RPMI8226 (cell line): ENCODE results near the gene LIMS1.
"Not testable (repeated sequence)": the region's sequence is repeated elsewhere in the genome, so short reads cannot be mapped to it uniquely, and the experiment has no call there.

Source experiments
- DNase-seq: peaks from one replicate; pipeline ENCODE4 v3.0.0-alpha.2; 2015

The LIMS1 gene

GRCh38 chr2:108637304-108637669 lies 103.0 kb downstream of the LIMS1 start:
- DNase-seq: no peak

- DNase-seq: no peak
Measured at GRCh38 chr2:108640731-108641130, 106.5 kb downstream of the LIMS1 start.

GRCh38 chr2:108641756-108642155 lies 107.5 kb downstream of the LIMS1 start:
- DNase-seq: no peak

- no peak for DNase-seq
Measured at GRCh38 chr2:108643261-108643849, 109.1 kb downstream of the LIMS1 start.

GRCh38 chr2:108643862-108644261 lies 109.6 kb downstream of the LIMS1 start:
- not testable (repeated sequence) for DNase-seq

- not testable (repeated sequence) for DNase-seq
Measured at GRCh38 chr2:108644446-108644845, 110.2 kb downstream of the LIMS1 start.

GRCh38 chr2:108648796-108649195 lies 114.5 kb downstream of the LIMS1 start:
- not testable (repeated sequence) for DNase-seq

- not testable (repeated sequence) for DNase-seq
Measured at GRCh38 chr2:108650465-108650864, 116.2 kb downstream of the LIMS1 start.

- not testable (repeated sequence) for DNase-seq
Measured at GRCh38 chr2:108651468-108651867, 117.2 kb downstream of the LIMS1 start.

GRCh38 chr2:108652187-108652931 lies 118.1 kb downstream of the LIMS1 start:
- not testable (repeated sequence) for DNase-seq

- not testable (repeated sequence) for DNase-seq
Measured at GRCh38 chr2:108653425-108653824, 119.2 kb downstream of the LIMS1 start.

GRCh38 chr2:108653849-108654248 lies 119.6 kb downstream of the LIMS1 start:
- not testable (repeated sequence) for DNase-seq

GRCh38 chr2:108654521-108655125 lies 120.4 kb downstream of the LIMS1 start:
- not testable (repeated sequence) for DNase-seq

GRCh38 chr2:108655270-108655669 lies 121.0 kb downstream of the LIMS1 start:
- DNase-seq: not testable (repeated sequence)

GRCh38 chr2:108656282-108656681 lies 122.0 kb downstream of the LIMS1 start:
- not testable (repeated sequence) for DNase-seq

GRCh38 chr2:108657517-108657916 lies 123.2 kb downstream of the LIMS1 start:
- not testable (repeated sequence) for DNase-seq

- not testable (repeated sequence) for DNase-seq
Measured at GRCh38 chr2:108658553-108658952, 124.3 kb downstream of the LIMS1 start.

- DNase-seq: not testable (repeated sequence)
Measured at GRCh38 chr2:108661493-108661892, 127.2 kb downstream of the LIMS1 start.

GRCh38 chr2:108662207-108662612 lies 127.9 kb downstream of the LIMS1 start:
- not testable (repeated sequence) for DNase-seq

GRCh38 chr2:108663346-108663745 lies 129.1 kb downstream of the LIMS1 start:
- DNase-seq: not testable (repeated sequence)

GRCh38 chr2:108664089-108664488 lies 129.8 kb downstream of the LIMS1 start:
- not testable (repeated sequence) for DNase-seq

GRCh38 chr2:108664979-108665378 lies 130.7 kb downstream of the LIMS1 start:
- not testable (repeated sequence) for DNase-seq

- DNase-seq: not testable (repeated sequence)
Measured at GRCh38 chr2:108665975-108666374, 131.7 kb downstream of the LIMS1 start.

- DNase-seq: not testable (repeated sequence)
Measured at GRCh38 chr2:108667140-108667539, 132.9 kb downstream of the LIMS1 start.
